Astrocyte (in vitro differentiated cells and primary cell): ENCODE data around the gene NPPB. TPM values are rescaled to one million over a fixed set of nuclear protein-coding genes. Genes with fewer than 3 reads are reported as not detected.

Experiments
- DNase-seq: peaks from one replicate; pipeline ENCODE4 v3.0.0-alpha.2; 2010; ENCODE audit warnings: low read depth
- FAIRE-seq: peaks from 2 replicates; lab custom pipeline; 2011; peaks lifted over from hg19 to GRCh38; lab: Jason Lieb, UNC
- H2AFZ ChIP-seq: 2 replicates; pipeline ENCODE4 v1.6.0; 2012; ENCODE audit warnings: low read depth, low read length, inconsistent platforms
- H3K27ac ChIP-seq: 2 replicates; pipeline ENCODE4 v1.5.1; 2011; ENCODE audit warnings: low read depth, low read length, inconsistent platforms
- H3K27me3 ChIP-seq: 2 replicates; pipeline ENCODE4 v1.6.0; 2011; ENCODE audit warnings: low read length, inconsistent platforms; ENCODE audit not compliant: insufficient read depth
- H3K36me3 ChIP-seq: 2 replicates; pipeline ENCODE4 v1.5.1; 2011; ENCODE audit warnings: low read length, inconsistent platforms; ENCODE audit not compliant: insufficient read depth
- H3K4me1 ChIP-seq: 2 replicates; pipeline ENCODE4 v1.5.1; 2011; ENCODE audit warnings: low read length, inconsistent platforms; ENCODE audit not compliant: insufficient read depth
- H3K4me2 ChIP-seq: 2 replicates; pipeline ENCODE4 v1.6.0; 2012; ENCODE audit warnings: low read length, inconsistent platforms
- H3K4me3 ChIP-seq: 2 replicates; pipeline ENCODE4 v1.5.1; 2011; ENCODE audit warnings: low read depth, mild to moderate bottlenecking, low read length, inconsistent platforms; ENCODE audit not compliant: insufficient read depth
- H3K79me2 ChIP-seq: 2 replicates; pipeline ENCODE4 v1.6.0; 2012; ENCODE audit warnings: mild to moderate bottlenecking, low read length, inconsistent platforms; ENCODE audit not compliant: insufficient read depth
- H3K9ac ChIP-seq: 2 replicates; pipeline ENCODE4 v1.6.0; 2012; ENCODE audit warnings: mild to moderate bottlenecking, low read length, inconsistent platforms
- H3K9me3 ChIP-seq: 2 replicates; pipeline ENCODE4 v1.5.1; 2012; ENCODE audit warnings: low read depth, mild to moderate bottlenecking, low read length, inconsistent platforms; ENCODE audit not compliant: insufficient read depth
- H4K20me1 ChIP-seq: 2 replicates; pipeline ENCODE4 v1.6.0; 2012; ENCODE audit warnings: low read length, inconsistent platforms; ENCODE audit not compliant: insufficient read depth
- H3K27ac Mint-ChIP-seq: one replicate; pipeline ENCODE4 v1.8.0; 2021; ENCODE audit warnings: mild to moderate bottlenecking, mixed read lengths; ENCODE audit not compliant: unreplicated experiment
- H3K27me3 Mint-ChIP-seq: one replicate; pipeline ENCODE4 v1.8.0; 2021; ENCODE audit warnings: low read depth, mixed read lengths; ENCODE audit not compliant: unreplicated experiment
- H3K36me3 Mint-ChIP-seq: one replicate; pipeline ENCODE4 v1.8.0; 2021; ENCODE audit warnings: low read depth, mixed read lengths; ENCODE audit not compliant: unreplicated experiment
- H3K4me1 Mint-ChIP-seq: one replicate; pipeline ENCODE4 v1.8.0; 2021; ENCODE audit warnings: low read depth, mixed read lengths; ENCODE audit not compliant: unreplicated experiment
- H3K4me3 Mint-ChIP-seq: one replicate; pipeline ENCODE4 v1.8.0; 2021; ENCODE audit warnings: mild to moderate bottlenecking, moderate library complexity, mixed read lengths; ENCODE audit not compliant: unreplicated experiment
- H3K9me3 Mint-ChIP-seq: one replicate; pipeline ENCODE4 v1.8.0; 2021; ENCODE audit warnings: mild to moderate bottlenecking, mixed read lengths; ENCODE audit not compliant: unreplicated experiment
- EZH2 ChIP-seq: IDR thresholded peaks from 2 replicates; pipeline ENCODE4 v1.6.1; 2012; ENCODE audit warnings: mild to moderate bottlenecking, low read length, inconsistent platforms; ENCODE audit not compliant: insufficient read depth
- total RNA-seq: library from RNA; stranded (reverse); gene quantifications from 2 replicates; pipeline ENCODE4 v1.2.1, GENCODE V29; 2021
- TF ChIP-seq, protein P1 (sequence below): IDR thresholded peaks from 2 replicates; pipeline ENCODE4 v1.5.1; 2011; ENCODE audit warnings: low read depth, mild to moderate bottlenecking, inconsistent platforms, low read length, moderate library complexity; ENCODE audit not compliant: insufficient read depth

NPPB gene
- total RNA-seq, 1 donor from 2014 or later, result 449 TPM

GRCh38 chr1:11860587-11860986 lies 1.8 kb upstream of the NPPB start:
- H3K27me3 Mint-ChIP-seq, result peaks cover 22% of the 10 kb centered on the region
- H3K36me3 Mint-ChIP-seq, result no peaks in the 10 kb centered on the region
- DNase-seq, result no peak
- H2AFZ ChIP-seq, result no peak overlapping the region
- peaks cover 37% of the 10 kb centered on the region for H3K27me3 ChIP-seq
- H3K4me1 ChIP-seq, result peaks cover 12% of the 10 kb centered on the region
- no peak for TF ChIP-seq EZH2
- TF ChIP-seq, protein P1, sequence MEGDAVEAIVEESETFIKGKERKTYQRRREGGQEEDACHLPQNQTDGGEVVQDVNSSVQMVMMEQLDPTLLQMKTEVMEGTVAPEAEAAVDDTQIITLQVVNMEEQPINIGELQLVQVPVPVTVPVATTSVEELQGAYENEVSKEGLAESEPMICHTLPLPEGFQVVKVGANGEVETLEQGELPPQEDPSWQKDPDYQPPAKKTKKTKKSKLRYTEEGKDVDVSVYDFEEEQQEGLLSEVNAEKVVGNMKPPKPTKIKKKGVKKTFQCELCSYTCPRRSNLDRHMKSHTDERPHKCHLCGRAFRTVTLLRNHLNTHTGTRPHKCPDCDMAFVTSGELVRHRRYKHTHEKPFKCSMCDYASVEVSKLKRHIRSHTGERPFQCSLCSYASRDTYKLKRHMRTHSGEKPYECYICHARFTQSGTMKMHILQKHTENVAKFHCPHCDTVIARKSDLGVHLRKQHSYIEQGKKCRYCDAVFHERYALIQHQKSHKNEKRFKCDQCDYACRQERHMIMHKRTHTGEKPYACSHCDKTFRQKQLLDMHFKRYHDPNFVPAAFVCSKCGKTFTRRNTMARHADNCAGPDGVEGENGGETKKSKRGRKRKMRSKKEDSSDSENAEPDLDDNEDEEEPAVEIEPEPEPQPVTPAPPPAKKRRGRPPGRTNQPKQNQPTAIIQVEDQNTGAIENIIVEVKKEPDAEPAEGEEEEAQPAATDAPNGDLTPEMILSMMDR, result no peak
- H3K9me3 Mint-ChIP-seq, result peaks cover 3% of the 10 kb centered on the region
- peak overlapping the region; percentile 79 for H3K27ac Mint-ChIP-seq
- no peaks in the 10 kb centered on the region for H3K9me3 ChIP-seq
- H3K4me2 ChIP-seq, result no peak overlapping the region
- H3K9ac ChIP-seq, result no peak overlapping the region
- peaks cover 32% of the 10 kb centered on the region for H3K4me1 Mint-ChIP-seq
- no peak overlapping the region for H3K27ac ChIP-seq
- H3K36me3 ChIP-seq, result no peaks in the 10 kb centered on the region
- no peak overlapping the region for H3K4me3 Mint-ChIP-seq
- FAIRE-seq, result no peak
- no peaks in the 10 kb centered on the region for H4K20me1 ChIP-seq
- H3K4me3 ChIP-seq, result no peak overlapping the region
- H3K79me2 ChIP-seq, result no peaks in the 10 kb centered on the region

DNA sequence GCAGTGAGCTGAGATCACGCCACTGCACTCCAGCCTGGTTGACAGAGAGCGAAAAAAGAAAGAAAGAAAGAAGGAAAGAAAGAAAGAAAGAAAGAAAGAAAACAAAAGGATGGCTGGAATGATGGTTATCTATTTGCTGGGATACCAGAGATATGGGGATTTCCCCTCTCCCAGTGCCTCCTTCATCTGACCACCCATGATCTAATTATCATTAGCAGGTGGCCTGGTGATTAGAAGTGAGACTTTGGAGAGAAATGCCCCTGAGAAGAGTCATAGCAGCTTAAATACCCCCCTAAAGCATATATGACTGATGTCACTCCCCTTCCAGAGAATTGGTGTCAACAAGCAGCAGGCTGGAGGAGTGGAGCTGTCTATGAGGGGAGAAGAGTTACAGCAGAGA lies 1.3 kb upstream of the NPPB start:
- Mint-ChIP-seq H3K27me3 (peaks cover 20% of the 10 kb centered on the region), H3K27ac (peak overlapping the region; percentile 79), H3K4me3 (peak overlapping the region; percentile 71), H3K4me1 (peaks cover 32% of the 10 kb centered on the region), H3K36me3 (no peaks in the 10 kb centered on the region), H3K9me3 (peaks cover 3% of the 10 kb centered on the region)
- Histone ChIP-seq H3K27ac (no peak overlapping the region), H3K27me3 (peaks cover 37% of the 10 kb centered on the region), H3K36me3 (no peaks in the 10 kb centered on the region), H4K20me1 (no peaks in the 10 kb centered on the region), H3K4me1 (peaks cover 12% of the 10 kb centered on the region), H3K4me2 (no peak overlapping the region), H3K9ac (no peak overlapping the region), H3K9me3 (no peaks in the 10 kb centered on the region), H2AFZ (no peak overlapping the region), H3K79me2 (no peaks in the 10 kb centered on the region), H3K4me3 (no peak overlapping the region)
- DNase-seq (no peak), FAIRE-seq (no peak)
- TF ChIP-seq EZH2, result no peak
- TF ChIP-seq, protein P1, result no peak

GRCh38 chr1:11858968-11859871 lies 475 bp upstream of the NPPB start:
- H3K4me2 ChIP-seq, result peak overlapping the region; percentile 59
- no peak overlapping the region for H2AFZ ChIP-seq
- H3K27ac Mint-ChIP-seq, result peak overlapping the region; percentile 79
- H3K27ac ChIP-seq, result no peak overlapping the region
- H3K4me3 Mint-ChIP-seq, result peak overlapping the region; percentile 81
- TF ChIP-seq, protein P1, result peak; percentile 11
- peak; percentile 62 for TF ChIP-seq EZH2
- H4K20me1 ChIP-seq, result no peaks in the 10 kb centered on the region
- peaks cover 18% of the 10 kb centered on the region for H3K27me3 Mint-ChIP-seq
- H3K27me3 ChIP-seq, result peaks cover 37% of the 10 kb centered on the region
- peaks cover 3% of the 10 kb centered on the region for H3K9me3 Mint-ChIP-seq
- H3K4me1 ChIP-seq, result peaks cover 12% of the 10 kb centered on the region
- no peaks in the 10 kb centered on the region for H3K36me3 ChIP-seq
- DNase-seq, result peak; percentile 33
- H3K4me3 ChIP-seq, result no peak overlapping the region
- no peak for FAIRE-seq
- H3K4me1 Mint-ChIP-seq, result peaks cover 32% of the 10 kb centered on the region
- H3K36me3 Mint-ChIP-seq, result no peaks in the 10 kb centered on the region
- H3K79me2 ChIP-seq, result no peaks in the 10 kb centered on the region
- H3K9ac ChIP-seq, result no peak overlapping the region
- no peaks in the 10 kb centered on the region for H3K9me3 ChIP-seq
